HCT116 (cell line): ENCODE measurements around the gene NCF4. TPM values are rescaled to one million over a fixed set of nuclear protein-coding genes. Genes with fewer than 3 reads are reported as not detected.

Experiments used
- total RNA-seq: library from RNA; stranded (reverse); gene quantifications from one replicate; pipeline ENCODE4 v1.2.1, GENCODE V29; 2021; ENCODE audit not compliant: unreplicated experiment

The NCF4 gene
- total RNA-seq, 1 experiment from 2014 or later: 0.37 TPM

Other genes with a start within 250 kb of the NCF4 start
- gene CACNG2, start 157.3 kb upstream of the NCF4 start, total RNA-seq: not detected
- gene IFT27, start 84.9 kb upstream of the NCF4 start, total RNA-seq: 23.2 TPM
- not detected for gene PVALB, start 44.0 kb upstream of the NCF4 start, total RNA-seq
- 0.10 TPM for gene CSF2RB, start 52.6 kb downstream of the NCF4 start, total RNA-seq
- 32.1 TPM for gene TST, start 158.4 kb downstream of the NCF4 start, total RNA-seq
- gene MPST, start 158.7 kb downstream of the NCF4 start, total RNA-seq: 68.6 TPM
- 23.4 TPM for gene KCTD17, start 190.7 kb downstream of the NCF4 start, total RNA-seq
- 0.39 TPM for gene TMPRSS6, start 248.7 kb downstream of the NCF4 start, total RNA-seq